Ovary (tissue), 9 donors: ENCODE results near the gene BRD4. TPM values are rescaled to one million over a fixed set of nuclear protein-coding genes. Genes with fewer than 3 reads are reported as not detected.

ENCODE experiments used
- DNase-seq, 5 donors: peaks; one replicate each; pipeline ENCODE4 v3.0.0-alpha.2; 2019 to 2020
- H3K27ac ChIP-seq, 2 donors: fragments of 200-600 bp; one replicate each; pipeline versions ENCODE4 v1.5.1 to v1.8.0; 2019 to 2022
- H3K27me3 ChIP-seq: fragments of 200-600 bp; one replicate; pipeline ENCODE4 v1.8.0; 2022
- H3K36me3 ChIP-seq: fragments of 200-600 bp; sonication (generic); one replicate; pipeline ENCODE4 v1.5.1; 2019
- H3K4me1 ChIP-seq: one replicate; pipeline ENCODE4 v1.8.1; 2013; ENCODE audit warnings: mild to moderate bottlenecking, moderate library complexity; ENCODE audit not compliant: insufficient read depth
- H3K4me3 ChIP-seq: fragments of 200-600 bp; sonication (generic); one replicate; pipeline ENCODE4 v1.5.1; 2017
- H3K9me3 ChIP-seq, 2 donors: fragments of 200-600 bp in 1 of 2; sonication (generic) in 1 of 2; one replicate each; pipeline versions ENCODE4 v1.5.1 to v1.8.1; 2013 to 2019; ENCODE audit warnings: mild to moderate bottlenecking in 1 of 2, moderate library complexity in 1 of 2
- CTCF ChIP-seq, 3 donors: fragments of 450-650 bp in 2 of 3; fragments of 200-600 bp in 1 of 3; IDR thresholded peaks; one replicate each; pipeline versions ENCODE4 v1.5.1 to v1.8.0; 2016 to 2022; ENCODE audit warnings: antibody characterized with exemption in 3 of 3, mild to moderate bottlenecking in 1 of 3
- EP300 ChIP-seq: sonication (generic); formaldehyde crosslinking; IDR thresholded peaks from one replicate; pipeline ENCODE4 v1.6.1; 2017; ENCODE audit warnings: antibody characterized with exemption
- POLR2A ChIP-seq: fragments of 450-650 bp; IDR thresholded peaks from one replicate; pipeline ENCODE4 v1.6.1; 2017; ENCODE audit warnings: antibody characterized with exemption, mild to moderate bottlenecking, moderate library complexity
- WGBS, 3 donors: extraction: QIAGEN DNeasy Blood & Tissue Kit in 1 of 3; methylation state at CpG; one replicate each; pipeline versions ENCODE4 v1.1.5 to v1.1.7; 2013 to 2017; 5-methylcytosine and 5-hydroxymethylcytosine counted together
- intact Hi-C, 4 donors: fragments of 100-400 bp; cut with DNase I; formaldehyde crosslinking; loops; one replicate each; pipeline versions ENCODE4 v1.11.0 to v1.15.1; 2022 to 2023
- polyA plus RNA-seq, 2 donors: library from polyadenylated mRNA; stranded (reverse); fragments of 200-250 nt in 1 of 2; fragments of 350-450 nt in 1 of 2; fragmentation: Illumina TruSeq in 1 of 2; extraction: RNeasy Lipid Tissue Mini Kit (QIAGEN cat#74804) in 1 of 2; gene quantifications; one replicate each; pipeline ENCODE4 v1.2.3, GENCODE V29; 2013 to 2014
- total RNA-seq, 7 donors: library from RNA; depleted of rRNA in 2 of 7; stranded (reverse); fragments of >200 nt in 2 of 7; fragmentation: NEBNext Ultra II Directional in 3 of 7; extraction: Animal tissue kit (Norgen Biotek cat#: 25700) in 3 of 7; gene quantifications; one replicate each; pipeline versions ENCODE4 v1.1.0 to v1.2.4, GENCODE V29; 2016 to 2023
- donor health status: DM: no; HTN: no; CAD: no; lungs with moderate emphysema.
- donor health status: DM: no; HTN: no; CAD: no.
- donor health status: Bipolar disorder and iron deficiency.
- donor health status: DM: yes; HTN: yes; CAD: no.
- donor health status: DM: no; HTN: no; CAD: no.
- donor health status: DM: yes; HTN: yes; CAD: no.

The BRD4 gene
- total and polyA plus RNA-seq, 9 donors: 19.6 to 127 (median 90.4) TPM

GRCh38 chr19:15287496-15287895 is 44.8 kb downstream of the BRD4 start:
- intact Hi-C loops: loop anchor here in 1 of 4 donors (10.0 kb wide), 1 partner anchor 47 kb away; the partner anchor contains the start of gene BRD4
- TF ChIP-seq EP300 (no peak), CTCF (IDR thresholded peaks at IDR 0.05) (no peak), POLR2A (no peak)
- WGBS, 3 donors: 85 to 90% (median 89%) methylated on average over 10 of the region's 10 CpGs
- Histone ChIP-seq H3K27ac (no peak overlapping the region), H3K36me3 (no peaks in the 10 kb centered on the region), H3K9me3 (no peaks in the 10 kb centered on the region), H3K4me1 (peaks cover 53% of the 10 kb centered on the region), H3K4me3 (no peak overlapping the region), H3K27me3 (no peaks in the 10 kb centered on the region)
- DNase-seq: no peak

GRCh38 chr19:15286688-15287365 is 45.5 kb downstream of the BRD4 start:
- H3K4me1 ChIP-seq: peaks cover 54% of the 10 kb centered on the region
- 38 to 43% (median 40%) methylated on average over 4 of the region's 4 CpGs for WGBS, 3 donors
- no peak for TF ChIP-seq EP300
- TF ChIP-seq POLR2A: no peak
- TF ChIP-seq CTCF (IDR thresholded peaks at IDR 0.05): no peak
- no peak overlapping the region for H3K4me3 ChIP-seq
- DNase-seq: no peak
- H3K36me3 ChIP-seq: no peaks in the 10 kb centered on the region
- intact Hi-C loops: loop anchor here in 1 of 4 donors (10.0 kb wide), 1 partner anchor 48 kb away; the partner anchor contains the start of gene BRD4
- no peaks in the 10 kb centered on the region for H3K27me3 ChIP-seq
- no peak overlapping the region for H3K27ac ChIP-seq
- H3K9me3 ChIP-seq: no peaks in the 10 kb centered on the region

GRCh38 chr19:15285896-15286591 is 46.3 kb downstream of the BRD4 start:
- 68 to 70% (median 69%) methylated on average over 11 of the region's 11 CpGs for WGBS, 3 donors
- no peaks in the 10 kb centered on the region for H3K9me3 ChIP-seq
- no peak overlapping the region for H3K4me3 ChIP-seq
- no peak overlapping the region for H3K27ac ChIP-seq
- H3K36me3 ChIP-seq: no peaks in the 10 kb centered on the region
- H3K27me3 ChIP-seq: no peaks in the 10 kb centered on the region
- intact Hi-C loops: loop anchor here in 1 of 4 donors (10.0 kb wide), 1 partner anchor 49 kb away; the partner anchor contains the start of gene BRD4
- peaks cover 58% of the 10 kb centered on the region for H3K4me1 ChIP-seq
- no peak for DNase-seq
- TF ChIP-seq CTCF (IDR thresholded peaks at IDR 0.05): no peak
- TF ChIP-seq EP300: no peak
- TF ChIP-seq POLR2A: no peak

- TF ChIP-seq CTCF (IDR thresholded peaks at IDR 0.05): no peak
- no peak for TF ChIP-seq EP300
- no peak for TF ChIP-seq POLR2A
- H3K27me3 ChIP-seq: no peaks in the 10 kb centered on the region
- H3K4me3 ChIP-seq: no peak overlapping the region
- WGBS, 3 donors: 66 to 76% (median 68%) methylated on average over 3 of the region's 3 CpGs
- H3K4me1 ChIP-seq: peaks cover 64% of the 10 kb centered on the region
- no peak overlapping the region for H3K27ac ChIP-seq
- no peak for DNase-seq
- H3K36me3 ChIP-seq: no peaks in the 10 kb centered on the region
- H3K9me3 ChIP-seq: no peaks in the 10 kb centered on the region
- intact Hi-C loops: loop anchor here in 2 of 4 donors (5.0 to 10.0 kb wide), 2 partner anchors 32 to 50 kb away; partner anchors contain the start of gene BRD4 (in 1 of the 2)
Observed at GRCh38 chr19:15284896-15285295, 47.4 kb downstream of the BRD4 start.
